WI38 (cell line): ENCODE data around the gene ACTG1.

Experiments
- H3K4me3 ChIP-seq: 2 replicates; pipeline ENCODE4 v1.5.1; 2011; ENCODE audit warnings: low read depth, mild to moderate bottlenecking, control low read depth, low read length
- CTCF ChIP-seq: IDR thresholded peaks from 2 replicates; pipeline ENCODE4 v1.5.1; 2012; ENCODE audit warnings: low read depth, mild to moderate bottlenecking, control low read depth, low read length

The ACTG1 gene

GRCh38 chr17:81529437-81529803 lies 16.8 kb upstream of the ACTG1 start:
- TF ChIP-seq CTCF = no peak
- H3K4me3 ChIP-seq = no peak overlapping the region

- no peak for TF ChIP-seq CTCF
- H3K4me3 ChIP-seq = no peak overlapping the region
Observed at GRCh38 chr17:81528651-81529436, 16.2 kb upstream of the ACTG1 start.

- TF ChIP-seq CTCF = no peak
- no peak overlapping the region for H3K4me3 ChIP-seq
Observed at GRCh38 chr17:81528384-81528650, 15.7 kb upstream of the ACTG1 start.

GRCh38 chr17:81527591-81528383 lies 15.2 kb upstream of the ACTG1 start, which contains the start of gene FSCN2:
TSS of gene FSCN2 (plus strand) at chr17:81528377. CDS start at chr17:81528532, 155 bp downstream.
- H3K4me3 ChIP-seq = no peak within 1 kb of the TSS

GRCh38 chr17:81526662-81527571 lies 14.3 kb upstream of the ACTG1 start:
- no peak overlapping the region for H3K4me3 ChIP-seq

More at GRCh38 chr17:81527591-81528383, 15.2 kb upstream of the ACTG1 start, which contains the start of gene FSCN2:
- TF ChIP-seq CTCF = no peak

GRCh38 chr17:81524865-81525159 lies 12.2 kb upstream of the ACTG1 start:
- TF ChIP-seq CTCF = no peak

More at GRCh38 chr17:81526662-81527571, 14.3 kb upstream of the ACTG1 start:
- no peak for TF ChIP-seq CTCF

More at GRCh38 chr17:81524865-81525159, 12.2 kb upstream of the ACTG1 start:
- no peak overlapping the region for H3K4me3 ChIP-seq
